NCI-H187 treated with DMSO at 0.1 percent for 48 hours (cell line): ENCODE data around the gene COL1A2.

Source experiments
- DNase-seq: peaks from one replicate; lab custom pipeline; 2025; lab: John Stamatoyannopoulos, UW

The COL1A2 gene

GRCh38 chr7:94434042-94434441 is 39.3 kb downstream of the COL1A2 start:
- no peak for DNase-seq

- DNase-seq = peak; percentile 68
Measured at GRCh38 chr7:94436018-94436604, 41.4 kb downstream of the COL1A2 start.

- no peak for DNase-seq
Measured at GRCh38 chr7:94436700-94437099, 42.0 kb downstream of the COL1A2 start.

- no peak for DNase-seq
Measured at GRCh38 chr7:94439893-94440381, 45.2 kb downstream of the COL1A2 start.

- DNase-seq = no peak
Measured at GRCh38 chr7:94440451-94441039, 45.9 kb downstream of the COL1A2 start.

GRCh38 chr7:94441138-94441537 is 46.4 kb downstream of the COL1A2 start:
- no peak for DNase-seq

GRCh38 chr7:94442639-94443038 is 47.9 kb downstream of the COL1A2 start:
- no peak for DNase-seq

- DNase-seq = no peak
Measured at GRCh38 chr7:94444813-94445212, 50.1 kb downstream of the COL1A2 start.

GRCh38 chr7:94445696-94446194 is 51.0 kb downstream of the COL1A2 start:
- no peak for DNase-seq

- DNase-seq = no peak
Measured at GRCh38 chr7:94446308-94446707, 51.6 kb downstream of the COL1A2 start.

GRCh38 chr7:94449151-94449725 is 54.5 kb downstream of the COL1A2 start:
- no peak for DNase-seq

GRCh38 chr7:94450044-94450697 is 55.5 kb downstream of the COL1A2 start:
- no peak for DNase-seq

- DNase-seq = no peak
Measured at GRCh38 chr7:94451187-94451586, 56.5 kb downstream of the COL1A2 start.

- DNase-seq = peak; percentile 53
Measured at GRCh38 chr7:94452239-94452638, 57.5 kb downstream of the COL1A2 start.

- DNase-seq = no peak
Measured at GRCh38 chr7:94453898-94454297, 59.2 kb downstream of the COL1A2 start.

- no peak for DNase-seq
Measured at GRCh38 chr7:94458041-94458440, 63.3 kb downstream of the COL1A2 start.

GRCh38 chr7:94466516-94466915 is 71.8 kb downstream of the COL1A2 start:
- DNase-seq = no peak

- no peak for DNase-seq
Measured at GRCh38 chr7:94471604-94472003, 76.9 kb downstream of the COL1A2 start.

- DNase-seq = no peak
Measured at GRCh38 chr7:94472608-94473007, 77.9 kb downstream of the COL1A2 start.

GRCh38 chr7:94476251-94476840 is 81.7 kb downstream of the COL1A2 start:
- no peak for DNase-seq

- DNase-seq = no peak
Measured at GRCh38 chr7:94477878-94478277, 83.2 kb downstream of the COL1A2 start.

GRCh38 chr7:94478648-94479214 is 84.0 kb downstream of the COL1A2 start:
- no peak for DNase-seq
